ENCODE measurements around the gene SMAD2. TPM values are rescaled to one million over a fixed set of nuclear protein-coding genes. Genes with fewer than 3 reads are reported as not detected.
A peak's percentile ranks its signal among the peaks of the same experiment; 100 is the strongest.

SMAD2 gene
- 62.4 TPM for polyA plus RNA-seq (2013, experiment 1 of 2)
- polyA plus RNA-seq (2013, experiment 2 of 2), result 63.0 TPM

DNA sequence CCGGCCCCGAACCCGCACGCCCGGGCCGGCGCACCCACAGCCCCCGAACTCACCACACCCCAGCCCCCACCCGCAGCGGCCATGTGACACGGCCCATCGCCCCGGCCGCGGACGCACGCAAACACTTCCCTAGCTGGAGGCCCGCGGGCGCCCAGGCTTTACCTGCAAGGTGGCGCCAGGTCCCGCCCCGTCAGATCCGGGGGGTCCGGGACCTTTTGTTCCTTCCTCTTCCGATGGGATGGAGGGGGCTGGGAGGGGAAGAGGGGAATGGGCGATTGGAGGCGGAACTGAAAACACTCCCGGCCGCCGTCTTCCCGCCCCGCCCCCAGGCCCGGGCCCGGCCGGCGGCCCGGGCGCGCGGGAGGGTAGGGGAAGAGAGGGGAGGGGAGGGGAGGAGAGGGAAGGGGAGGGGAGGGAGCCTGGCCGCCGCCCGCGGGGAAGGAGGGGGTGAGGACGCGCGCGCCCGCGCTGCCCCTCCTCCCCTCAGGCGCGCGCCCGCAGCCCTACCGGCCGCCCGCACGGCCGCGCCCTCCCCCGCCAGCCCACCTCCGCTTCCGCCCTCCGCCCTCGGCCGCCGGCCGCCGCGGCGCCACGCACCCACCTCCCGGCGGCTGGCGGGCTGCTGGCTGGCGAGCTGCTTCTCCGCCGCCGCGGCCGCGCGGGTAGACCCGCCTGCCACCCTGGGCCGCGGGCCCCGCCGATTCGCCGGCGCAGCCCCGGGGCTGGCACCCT is at the start of gene SMAD2:
SMAD2 (minus strand) TSS at position 461 of the 732 bp plus-strand sequence. CDS start 33,903 bp downstream, outside the sequence.
- Histone ChIP-seq H3K79me1 (replicated peaks; ENCODE audit: low read length, poor library complexity, severe bottlenecking) (no peaks in the 10 kb centered on the region), H3K4ac (ENCODE audit: low read depth in 1 of 2, low read length in 2 of 2) (peak within 1 kb of the TSS; percentile 94 to 99), H4K8ac (ENCODE audit: low read length) (peak within 1 kb of the TSS; percentile 100), H2BK120ac (ENCODE audit: low read depth, low read length) (peak within 1 kb of the TSS; percentile 97), H3K4me3 (ENCODE audit: insufficient read depth in 1 of 2, low read depth in 1 of 2, low read length in 2 of 2) (peak within 1 kb of the TSS; percentile 95 to 98), H4K91ac (ENCODE audit: low read length) (peak within 1 kb of the TSS; percentile 99), H2BK15ac (ENCODE audit: low read depth, poor library complexity, severe bottlenecking) (peak within 1 kb of the TSS; percentile 89), H3K27me3 (ENCODE audit: control insufficient read depth in 1 of 2, insufficient read depth in 1 of 2, low read length in 2 of 2) (no peaks in the 10 kb centered on the region), H3K4me2 (ENCODE audit: low read length, poor library complexity, severe bottlenecking) (peak within 1 kb of the TSS; percentile 89), H3K4me1 (ENCODE audit: control insufficient read depth, insufficient read depth, low read depth, low read length) (peaks cover 1% of the 10 kb centered on the region), H2BK12ac (ENCODE audit: low read length in 2 of 2) (peak within 1 kb of the TSS in 1 of 2 experiments; percentile 96), H3K23ac (ENCODE audit: low read length in 2 of 2) (peak within 1 kb of the TSS; percentile 90 to 93), H3K18ac (ENCODE audit: low read depth in 1 of 2, low read length in 2 of 2) (peak within 1 kb of the TSS; percentile 98 to 100), H2AFZ (ENCODE audit: low read depth, low read length) (peak within 1 kb of the TSS; percentile 96), H3K36me3 (ENCODE audit: control insufficient read depth in 1 of 2, insufficient read depth in 2 of 2, low read depth in 1 of 2, low read length in 2 of 2) (no peaks in the 10 kb centered on the region), H3K14ac (ENCODE audit: low read length in 2 of 2) (peak within 1 kb of the TSS; percentile 97 to 99), H2AK5ac (ENCODE audit: low read length, severe bottlenecking) (peak within 1 kb of the TSS; percentile 28), H3K9me3 (ENCODE audit: control insufficient read depth, low read length) (no peaks in the 10 kb centered on the region), H2BK5ac (ENCODE audit: low read depth, low read length, poor library complexity, severe bottlenecking) (peak within 1 kb of the TSS; percentile 98), H3K27ac (ENCODE audit: low read length, poor library complexity, severe bottlenecking) (peak within 1 kb of the TSS; percentile 90), H3K9ac (ENCODE audit: low read length) (peak within 1 kb of the TSS; percentile 97)
- WGBS, result 3% methylated on average over 40 of the region's 93 CpGs
- peak; percentile 73 for DNase-seq

DNA sequence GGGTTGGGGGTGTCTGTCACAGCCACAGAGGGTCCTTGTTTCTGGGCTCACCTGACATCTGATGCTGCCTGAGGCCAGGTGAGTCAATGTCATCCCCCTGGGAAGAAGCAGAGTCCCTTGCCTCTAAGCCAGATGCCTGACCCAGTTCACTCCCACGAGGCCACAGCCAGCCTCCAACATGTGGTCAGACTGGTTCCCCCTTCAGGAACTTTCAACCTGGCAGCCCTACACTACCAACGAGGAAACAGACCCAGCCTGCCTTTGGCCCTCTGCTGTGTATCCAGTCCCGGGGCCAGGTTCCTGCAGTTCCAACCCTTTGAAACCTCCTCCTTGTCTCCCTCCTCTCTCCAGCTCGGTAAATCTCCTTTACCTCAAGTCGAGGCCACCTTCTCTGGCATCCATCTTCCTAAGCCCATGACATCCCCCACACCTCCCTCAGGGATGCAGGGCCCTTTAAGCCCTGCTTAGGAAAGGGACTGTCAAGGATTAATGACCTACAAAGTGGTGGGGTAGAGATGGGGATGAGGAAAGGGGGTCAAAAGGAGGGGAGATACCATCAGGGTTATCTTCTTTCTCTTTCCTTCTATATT is 49.2 kb upstream of the SMAD2 start:
- H3K4me2 ChIP-seq (ENCODE audit: low read length, poor library complexity, severe bottlenecking), result no peak overlapping the region
- no peak overlapping the region for H2BK120ac ChIP-seq (ENCODE audit: low read depth, low read length)
- H3K36me3 ChIP-seq (ENCODE audit: control insufficient read depth in 1 of 2, insufficient read depth in 2 of 2, low read depth in 1 of 2, low read length in 2 of 2), result no peaks in the 10 kb centered on the region
- no peak overlapping the region for H4K8ac ChIP-seq (ENCODE audit: low read length)
- no peak overlapping the region for H2BK5ac ChIP-seq (ENCODE audit: low read depth, low read length, poor library complexity, severe bottlenecking)
- H3K4me1 ChIP-seq (ENCODE audit: control insufficient read depth, insufficient read depth, low read depth, low read length), result peaks cover 1% of the 10 kb centered on the region
- DNase-seq, result no peak
- no peak overlapping the region for H3K4ac ChIP-seq (ENCODE audit: low read depth in 1 of 2, low read length in 2 of 2)
- WGBS, result 73% methylated on average over 3 of the region's 5 CpGs
- no peak overlapping the region for H2AK5ac ChIP-seq (ENCODE audit: low read length, severe bottlenecking)
- H3K14ac ChIP-seq (ENCODE audit: low read length in 2 of 2), result no peak overlapping the region
- no peak overlapping the region for H3K27ac ChIP-seq (ENCODE audit: low read length, poor library complexity, severe bottlenecking)
- no peak overlapping the region for H2AFZ ChIP-seq (ENCODE audit: low read depth, low read length)
- no peak overlapping the region for H3K18ac ChIP-seq (ENCODE audit: low read depth in 1 of 2, low read length in 2 of 2)
- H3K23ac ChIP-seq (ENCODE audit: low read length in 2 of 2), result no peak overlapping the region
- peaks cover 0 to 34% of the 10 kb centered on the region in 2 experiments for H3K27me3 ChIP-seq (ENCODE audit: control insufficient read depth in 1 of 2, insufficient read depth in 1 of 2, low read length in 2 of 2)
- no peak overlapping the region for H3K9ac ChIP-seq (ENCODE audit: low read length)
- no peaks in the 10 kb centered on the region for H3K9me3 ChIP-seq (ENCODE audit: control insufficient read depth, low read length)
- H2BK12ac ChIP-seq (ENCODE audit: low read length in 2 of 2), result no peak overlapping the region
- H2BK15ac ChIP-seq (ENCODE audit: low read depth, poor library complexity, severe bottlenecking), result no peak overlapping the region
- no peak overlapping the region for H3K4me3 ChIP-seq (ENCODE audit: insufficient read depth in 1 of 2, low read depth in 1 of 2, low read length in 2 of 2)
- no peaks in the 10 kb centered on the region for H3K79me1 ChIP-seq (replicated peaks; ENCODE audit: low read length, poor library complexity, severe bottlenecking)
- H4K91ac ChIP-seq (ENCODE audit: low read length), result no peak overlapping the region

DNA sequence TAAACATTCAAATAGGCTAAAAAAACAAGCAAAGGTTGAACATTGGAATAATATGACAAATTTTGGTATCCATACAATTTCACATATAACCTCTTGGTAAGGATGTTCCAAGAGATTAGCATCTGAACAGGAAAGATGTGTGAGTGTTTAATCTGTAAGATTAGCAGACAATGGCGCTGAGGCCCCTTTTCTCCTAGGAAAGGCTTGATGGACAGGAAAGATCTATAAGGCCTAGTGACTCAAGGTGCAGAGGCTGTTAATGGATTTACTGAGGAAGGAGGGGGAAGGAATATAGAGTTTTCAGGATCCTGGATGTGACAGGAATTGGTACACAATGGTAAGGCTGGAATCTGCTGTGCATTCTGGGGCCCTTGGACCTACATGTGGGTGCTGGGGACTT is 48.1 kb upstream of the SMAD2 start:
- DNase-seq, result no peak
- no peak overlapping the region for H2BK120ac ChIP-seq (ENCODE audit: low read depth, low read length)
- H3K27me3 ChIP-seq (ENCODE audit: control insufficient read depth in 1 of 2, insufficient read depth in 1 of 2, low read length in 2 of 2), result peaks cover 0 to 35% of the 10 kb centered on the region in 2 experiments
- H3K4me2 ChIP-seq (ENCODE audit: low read length, poor library complexity, severe bottlenecking), result no peak overlapping the region
- no peaks in the 10 kb centered on the region for H3K79me1 ChIP-seq (replicated peaks; ENCODE audit: low read length, poor library complexity, severe bottlenecking)
- H4K91ac ChIP-seq (ENCODE audit: low read length), result no peak overlapping the region
- no peak overlapping the region for H2AK5ac ChIP-seq (ENCODE audit: low read length, severe bottlenecking)
- H3K9ac ChIP-seq (ENCODE audit: low read length), result no peak overlapping the region
- peaks cover 1% of the 10 kb centered on the region for H3K4me1 ChIP-seq (ENCODE audit: control insufficient read depth, insufficient read depth, low read depth, low read length)
- H2BK15ac ChIP-seq (ENCODE audit: low read depth, poor library complexity, severe bottlenecking), result no peak overlapping the region
- H3K4ac ChIP-seq (ENCODE audit: low read depth in 1 of 2, low read length in 2 of 2), result no peak overlapping the region
- no peaks in the 10 kb centered on the region for H3K9me3 ChIP-seq (ENCODE audit: control insufficient read depth, low read length)
- no peak overlapping the region for H3K14ac ChIP-seq (ENCODE audit: low read length in 2 of 2)
- H3K36me3 ChIP-seq (ENCODE audit: control insufficient read depth in 1 of 2, insufficient read depth in 2 of 2, low read depth in 1 of 2, low read length in 2 of 2), result no peaks in the 10 kb centered on the region
- H3K23ac ChIP-seq (ENCODE audit: low read length in 2 of 2), result no peak overlapping the region
- no peak overlapping the region for H3K18ac ChIP-seq (ENCODE audit: low read depth in 1 of 2, low read length in 2 of 2)
- H3K27ac ChIP-seq (ENCODE audit: low read length, poor library complexity, severe bottlenecking), result no peak overlapping the region
- no peak overlapping the region for H3K4me3 ChIP-seq (ENCODE audit: insufficient read depth in 1 of 2, low read depth in 1 of 2, low read length in 2 of 2)
- 88% methylated on average over 1 of the region's 1 CpG for WGBS
- H2AFZ ChIP-seq (ENCODE audit: low read depth, low read length), result no peak overlapping the region
- no peak overlapping the region for H2BK12ac ChIP-seq (ENCODE audit: low read length in 2 of 2)
- no peak overlapping the region for H4K8ac ChIP-seq (ENCODE audit: low read length)
- H2BK5ac ChIP-seq (ENCODE audit: low read depth, low read length, poor library complexity, severe bottlenecking), result no peak overlapping the region

DNA sequence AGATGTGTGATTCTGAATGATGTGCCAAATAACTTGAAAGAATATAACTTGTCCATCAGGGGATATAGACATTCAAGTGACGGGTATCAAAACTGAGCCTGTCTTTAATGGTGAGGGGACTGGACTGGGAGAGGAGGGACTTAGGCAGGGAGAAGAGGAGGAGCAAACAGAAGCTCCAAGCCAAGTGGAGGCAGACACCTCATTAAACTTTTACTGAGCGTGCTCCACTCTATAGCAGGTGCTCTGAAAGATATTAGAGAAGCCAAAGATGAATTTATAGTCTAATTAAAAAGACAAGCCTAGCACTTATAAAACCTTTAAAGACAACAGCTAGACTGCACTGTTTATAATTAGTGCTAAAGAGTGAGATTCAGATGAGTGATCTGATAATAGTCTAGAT is 47.7 kb upstream of the SMAD2 start:
- Histone ChIP-seq H3K36me3 (ENCODE audit: control insufficient read depth in 1 of 2, insufficient read depth in 2 of 2, low read depth in 1 of 2, low read length in 2 of 2) (no peaks in the 10 kb centered on the region), H2BK5ac (ENCODE audit: low read depth, low read length, poor library complexity, severe bottlenecking) (no peak overlapping the region), H3K4me3 (ENCODE audit: insufficient read depth in 1 of 2, low read depth in 1 of 2, low read length in 2 of 2) (no peak overlapping the region)

More for the DNA sequence above, 47.7 kb upstream of the SMAD2 start:
- no peak overlapping the region for H3K23ac ChIP-seq (ENCODE audit: low read length in 2 of 2)
- H4K91ac ChIP-seq (ENCODE audit: low read length), result no peak overlapping the region
- H2BK12ac ChIP-seq (ENCODE audit: low read length in 2 of 2), result no peak overlapping the region
- no peak overlapping the region for H2AFZ ChIP-seq (ENCODE audit: low read depth, low read length)
- H2BK15ac ChIP-seq (ENCODE audit: low read depth, poor library complexity, severe bottlenecking), result no peak overlapping the region
- H3K9me3 ChIP-seq (ENCODE audit: control insufficient read depth, low read length), result no peaks in the 10 kb centered on the region
- peaks cover 1% of the 10 kb centered on the region for H3K4me1 ChIP-seq (ENCODE audit: control insufficient read depth, insufficient read depth, low read depth, low read length)
- no peak overlapping the region for H3K9ac ChIP-seq (ENCODE audit: low read length)
- H3K79me1 ChIP-seq (replicated peaks; ENCODE audit: low read length, poor library complexity, severe bottlenecking), result no peaks in the 10 kb centered on the region
- H3K27me3 ChIP-seq (ENCODE audit: control insufficient read depth in 1 of 2, insufficient read depth in 1 of 2, low read length in 2 of 2), result peaks cover 0 to 39% of the 10 kb centered on the region in 2 experiments
- H2BK120ac ChIP-seq (ENCODE audit: low read depth, low read length), result no peak overlapping the region
- H3K14ac ChIP-seq (ENCODE audit: low read length in 2 of 2), result no peak overlapping the region
- H3K4me2 ChIP-seq (ENCODE audit: low read length, poor library complexity, severe bottlenecking), result no peak overlapping the region
- 89% methylated on average over 1 of the region's 2 CpGs for WGBS
- H3K18ac ChIP-seq (ENCODE audit: low read depth in 1 of 2, low read length in 2 of 2), result no peak overlapping the region
- no peak overlapping the region for H3K4ac ChIP-seq (ENCODE audit: low read depth in 1 of 2, low read length in 2 of 2)
- H4K8ac ChIP-seq (ENCODE audit: low read length), result no peak overlapping the region
- H3K27ac ChIP-seq (ENCODE audit: low read length, poor library complexity, severe bottlenecking), result no peak overlapping the region
- H2AK5ac ChIP-seq (ENCODE audit: low read length, severe bottlenecking), result no peak overlapping the region
- DNase-seq, result no peak
